Activated naive CD8-positive, alpha-beta T cell treated with anti-CD3 and anti-CD28 coated beads, Interleukin-2, amount 10 ng/mL, durations not matched to agents 7 days and 5 days (primary cell): Measurements from ENCODE around the gene MLLT10. TPM values are rescaled to one million over a fixed set of nuclear protein-coding genes. Genes with fewer than 3 reads are reported as not detected.

ENCODE experiments used
- microRNA-seq: library from miRNA; unstranded; fragments of <30 nt; microRNA quantifications from one replicate; pipeline ENCODE4 v1.2.0, GENCODE V29; 2022
- total RNA-seq, 2 experiments: library from RNA; stranded (reverse); gene quantifications; one replicate each; pipeline ENCODE4 v1.2.3, GENCODE V29; 2021

The MLLT10 gene
- total RNA-seq, 2 experiments from 2014 or later = 50.0 to 58.0 TPM

Small RNAs within 50 kb of the gene (microRNA-seq; reads per million reads assigned to microRNA genes)
- not detected for gene MIR1915

Other genes with a start within 250 kb of the MLLT10 start
- under 1 TPM; 0.09 to 0.58 TPM for gene SKIDA1, start 8.6 kb upstream of the MLLT10 start, total RNA-seq